HG02759 (cell line): Measurements from ENCODE around the gene KCNQ1.

Source experiments
- ATAC-seq: cut with Tn5 transposase; IDR thresholded peaks from one replicate; pipeline ENCODE4 v1.9.1; 2021; ENCODE audit warnings: mild to moderate bottlenecking, moderate library complexity; ENCODE audit not compliant: unreplicated experiment

The KCNQ1 gene

DNA sequence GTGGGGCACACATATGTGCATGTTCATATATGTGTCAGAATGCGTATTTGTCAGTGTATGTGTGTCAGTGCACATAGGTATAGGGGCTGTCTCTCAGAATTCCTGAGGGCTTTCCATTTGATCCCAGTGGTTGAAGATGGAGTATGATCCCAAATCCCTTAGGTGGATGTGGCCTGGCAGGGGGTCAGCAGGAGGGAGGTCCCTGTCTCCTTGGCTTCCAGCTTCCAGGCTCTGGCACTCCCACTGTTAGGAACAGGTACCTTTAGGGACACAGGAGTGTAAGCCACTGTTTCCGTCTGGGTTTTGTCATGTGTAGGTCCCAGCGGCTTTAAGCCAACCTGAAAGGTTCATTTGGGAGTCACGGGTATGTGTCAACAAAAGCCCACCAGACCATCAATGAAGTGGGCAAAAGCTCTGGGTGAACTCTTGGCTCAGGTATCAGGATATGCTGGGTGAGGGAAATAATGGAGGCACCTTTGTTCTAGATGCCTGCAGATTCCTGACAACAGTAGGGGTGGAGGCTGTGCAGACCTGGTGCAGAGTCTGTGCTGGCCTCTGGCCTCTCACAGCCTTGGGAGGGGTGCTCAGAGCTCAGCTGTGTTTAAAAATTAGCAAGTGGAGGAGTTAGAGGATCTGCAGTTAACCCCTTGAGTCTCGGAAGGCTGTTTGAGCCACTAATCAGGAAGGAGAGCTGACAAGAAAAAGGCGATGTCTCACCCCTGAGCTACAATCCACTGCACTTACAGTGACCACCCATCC, 246.0 kb downstream of the KCNQ1 start:
- no peak for ATAC-seq

DNA sequence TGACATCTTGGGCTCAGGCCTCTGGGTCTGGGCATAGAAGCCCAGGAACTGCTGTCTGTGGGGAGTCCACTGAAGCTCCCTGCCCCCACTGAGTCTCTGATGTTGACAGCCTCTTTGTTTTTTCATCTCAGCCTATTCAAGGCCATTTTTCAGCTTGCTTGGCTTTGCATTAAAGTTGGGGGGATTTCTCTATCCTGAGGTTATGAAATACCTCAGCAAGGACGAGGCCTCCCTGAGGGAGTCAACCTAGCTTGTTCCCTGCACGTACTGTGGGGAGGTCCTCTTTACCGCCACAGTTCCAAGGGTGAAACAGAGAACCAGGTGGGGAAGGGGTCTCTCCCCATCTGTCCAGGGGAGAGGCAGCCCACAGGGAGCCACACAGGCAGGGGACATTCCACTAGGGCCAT, 246.6 kb downstream of the KCNQ1 start:
- no peak for ATAC-seq

DNA sequence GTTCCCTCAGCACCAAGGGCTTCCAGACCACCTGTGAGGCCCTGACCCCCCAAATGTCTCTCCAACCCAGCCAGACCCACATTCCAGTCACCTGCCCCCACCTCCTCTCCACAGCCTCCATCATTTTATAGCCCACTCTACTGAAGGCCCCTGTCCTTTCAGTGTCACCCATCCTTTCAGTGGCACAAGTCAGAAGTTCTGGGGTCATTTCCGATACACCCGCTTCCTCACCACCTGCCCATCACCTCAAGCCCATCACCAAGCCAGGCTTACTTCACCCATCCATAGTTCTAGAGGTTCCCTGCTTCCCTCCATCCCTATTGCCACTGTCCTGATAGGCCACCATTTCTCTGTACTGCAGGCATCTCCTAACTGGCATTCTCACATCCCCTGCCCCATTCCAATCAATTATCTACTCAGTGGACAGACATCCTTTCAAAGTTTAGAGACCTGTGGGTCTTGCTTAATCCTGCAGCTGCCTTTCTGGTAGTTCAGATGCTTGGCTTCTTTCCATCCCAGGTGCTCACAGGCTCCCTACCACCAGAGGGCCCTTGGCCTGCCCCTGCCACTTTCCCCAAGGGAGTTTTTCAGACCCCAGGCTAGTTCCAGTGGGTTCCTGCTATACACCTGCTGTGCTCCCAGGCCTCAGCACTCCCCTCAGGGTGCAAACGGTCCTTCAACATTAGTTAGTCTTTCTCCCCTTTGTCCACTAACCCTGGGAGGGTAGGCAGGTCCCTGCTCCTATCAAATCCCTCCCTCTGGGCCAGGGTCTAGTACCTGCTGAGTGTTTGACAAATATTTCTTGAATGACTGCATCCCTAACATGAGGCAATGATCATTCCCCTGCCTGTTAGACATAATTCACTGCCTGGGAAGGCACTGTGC, 247.4 kb downstream of the KCNQ1 start:
- no peak for ATAC-seq

DNA sequence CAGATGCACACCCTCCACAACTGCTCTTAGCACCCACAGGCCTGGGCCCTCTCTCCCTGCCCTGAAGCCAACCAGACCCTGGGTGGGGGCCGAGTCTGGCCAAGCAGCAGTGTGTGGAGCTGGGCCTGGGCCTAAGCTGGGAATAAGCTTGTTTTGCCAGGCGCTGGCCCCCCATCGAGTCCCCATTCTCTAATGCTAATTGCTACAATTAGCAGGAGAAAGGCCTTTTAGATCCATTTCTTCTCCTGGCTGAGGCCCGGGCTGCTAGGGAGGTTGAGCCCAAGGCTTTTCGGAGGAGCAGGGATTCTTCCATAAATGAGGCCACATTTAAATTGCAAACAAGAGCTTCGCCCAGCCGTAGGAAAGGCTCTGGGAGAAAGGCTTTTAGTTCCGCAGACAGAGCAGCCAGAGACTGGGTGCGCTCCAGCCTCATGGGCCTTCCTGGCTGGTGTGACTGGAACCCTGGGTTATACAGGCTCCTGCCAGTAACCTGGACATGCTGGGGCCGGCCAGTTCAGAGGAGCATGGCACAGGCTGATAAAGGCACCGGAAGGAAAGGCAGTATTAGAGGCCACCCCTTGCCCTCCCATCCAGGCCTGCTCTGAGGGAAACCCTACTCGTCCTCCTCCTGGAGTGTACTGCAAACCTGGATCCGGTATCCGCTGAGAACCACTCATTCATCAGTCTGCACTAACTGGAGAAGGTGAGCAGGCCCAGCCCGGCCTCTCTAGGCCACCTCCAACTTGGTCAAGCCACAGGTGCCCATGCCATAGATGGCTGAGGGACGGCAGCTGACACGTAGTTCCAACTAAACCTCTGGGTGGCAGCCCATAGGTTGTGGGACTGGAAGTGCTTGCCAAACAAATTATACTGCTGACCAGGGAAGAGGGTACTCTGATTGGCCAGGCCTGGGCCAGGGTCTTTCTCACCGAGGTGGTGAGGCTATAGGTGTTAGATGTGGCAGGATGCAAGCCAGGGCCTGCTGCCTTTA, 248.8 kb downstream of the KCNQ1 start:
- ATAC-seq, result no peak

DNA sequence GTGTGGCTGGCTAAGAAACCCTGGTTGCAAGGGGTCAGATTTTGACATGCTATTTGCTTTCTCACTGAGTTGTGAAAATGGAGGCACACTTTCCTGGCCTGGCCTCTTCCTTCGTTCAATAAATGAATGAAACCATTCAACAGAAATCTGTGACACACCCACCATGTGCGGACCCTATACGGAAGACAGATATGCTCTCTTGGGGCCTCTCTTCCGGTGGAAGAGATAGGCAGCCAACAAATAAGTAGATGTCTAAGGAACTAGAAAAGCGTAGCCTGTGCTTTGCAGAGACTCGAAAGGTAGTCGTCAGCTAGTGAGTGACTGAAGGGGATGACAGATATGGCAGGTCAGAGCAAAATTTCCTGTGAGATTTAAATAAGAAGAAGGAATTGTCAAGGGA, 249.7 kb downstream of the KCNQ1 start:
- no peak for ATAC-seq

DNA sequence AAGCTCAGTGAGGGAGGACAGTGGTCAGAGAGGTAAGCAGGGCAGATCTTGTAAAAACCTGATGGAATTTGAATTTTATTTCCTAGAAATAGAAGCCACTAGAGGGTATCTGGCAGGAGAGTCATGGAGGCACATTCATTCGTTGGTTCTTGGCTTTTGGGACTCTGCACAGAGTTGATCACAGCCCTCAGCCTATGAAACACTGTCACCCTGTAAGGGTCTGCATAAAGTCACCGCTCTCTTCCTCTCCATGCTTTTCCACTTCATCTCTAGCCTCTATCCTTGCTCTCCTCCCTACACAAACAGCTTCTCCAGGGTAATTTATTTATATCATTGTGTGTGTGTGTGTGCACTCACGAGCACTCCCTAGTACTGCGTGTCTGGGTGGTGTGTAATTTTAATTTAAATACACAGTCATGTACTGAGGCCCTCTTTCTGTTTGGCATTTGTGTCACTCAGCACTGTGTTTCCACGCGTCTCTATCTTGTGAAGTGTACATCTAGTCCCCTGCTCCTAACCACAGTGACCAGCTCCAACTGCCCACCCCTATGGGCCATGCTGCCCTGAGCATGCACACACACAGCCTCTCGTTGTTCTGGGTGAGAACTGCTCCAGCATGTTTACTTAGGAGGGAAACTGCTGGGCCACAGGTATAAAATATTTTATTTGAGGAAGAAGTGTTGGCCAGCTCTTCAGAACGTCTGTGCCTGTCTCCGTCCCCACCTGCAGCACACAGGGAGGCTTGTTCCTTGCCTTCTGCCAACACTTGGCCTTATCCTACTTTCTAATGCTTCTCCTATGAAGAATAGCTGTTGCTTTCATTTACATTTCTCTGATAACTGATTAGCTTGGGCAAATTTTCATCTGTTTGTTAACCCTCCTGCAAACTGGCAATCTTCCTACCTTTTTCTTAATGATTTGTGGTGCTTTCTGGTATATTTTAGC, 250.5 kb downstream of the KCNQ1 start:
- ATAC-seq, result no peak

DNA sequence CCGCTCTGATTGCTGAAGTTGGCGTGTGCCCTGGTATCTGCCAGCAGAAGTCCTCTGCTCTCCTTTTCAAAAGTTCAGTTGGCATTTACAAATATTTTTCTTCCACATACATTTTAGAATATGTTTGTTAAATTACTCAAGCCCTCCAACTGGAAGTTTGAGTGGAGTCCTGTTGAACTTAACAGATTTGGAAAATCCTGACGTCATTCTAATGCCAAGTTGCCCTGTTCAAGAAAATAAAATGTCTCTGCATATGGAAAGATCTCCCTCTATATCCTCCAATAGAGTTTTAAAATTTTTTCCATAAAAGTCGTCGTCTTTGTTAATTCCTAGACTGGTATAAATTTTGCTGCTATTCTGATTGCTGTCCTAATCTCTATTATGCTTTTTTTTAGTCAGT, 251.6 kb downstream of the KCNQ1 start:
- ATAC-seq, result no peak

DNA sequence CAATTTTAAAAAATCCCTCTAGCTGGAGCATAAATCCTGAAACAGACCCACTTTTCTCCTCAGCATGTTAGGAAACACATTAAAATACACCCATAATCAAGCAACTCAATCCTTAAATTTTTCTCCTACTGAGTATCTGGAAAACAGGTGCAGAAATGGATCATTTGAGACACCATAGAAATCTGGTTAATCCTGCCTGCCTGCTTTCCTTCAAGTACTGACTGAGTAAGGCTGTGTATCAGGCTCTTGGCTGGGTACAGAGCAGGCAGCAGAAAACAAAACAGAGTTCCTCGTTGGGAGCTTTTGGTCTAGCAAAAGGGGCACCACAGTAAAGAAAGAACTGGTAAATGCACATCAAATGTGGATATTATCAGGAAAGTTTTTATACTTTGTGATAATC, 253.1 kb downstream of the KCNQ1 start:
- no peak for ATAC-seq

DNA sequence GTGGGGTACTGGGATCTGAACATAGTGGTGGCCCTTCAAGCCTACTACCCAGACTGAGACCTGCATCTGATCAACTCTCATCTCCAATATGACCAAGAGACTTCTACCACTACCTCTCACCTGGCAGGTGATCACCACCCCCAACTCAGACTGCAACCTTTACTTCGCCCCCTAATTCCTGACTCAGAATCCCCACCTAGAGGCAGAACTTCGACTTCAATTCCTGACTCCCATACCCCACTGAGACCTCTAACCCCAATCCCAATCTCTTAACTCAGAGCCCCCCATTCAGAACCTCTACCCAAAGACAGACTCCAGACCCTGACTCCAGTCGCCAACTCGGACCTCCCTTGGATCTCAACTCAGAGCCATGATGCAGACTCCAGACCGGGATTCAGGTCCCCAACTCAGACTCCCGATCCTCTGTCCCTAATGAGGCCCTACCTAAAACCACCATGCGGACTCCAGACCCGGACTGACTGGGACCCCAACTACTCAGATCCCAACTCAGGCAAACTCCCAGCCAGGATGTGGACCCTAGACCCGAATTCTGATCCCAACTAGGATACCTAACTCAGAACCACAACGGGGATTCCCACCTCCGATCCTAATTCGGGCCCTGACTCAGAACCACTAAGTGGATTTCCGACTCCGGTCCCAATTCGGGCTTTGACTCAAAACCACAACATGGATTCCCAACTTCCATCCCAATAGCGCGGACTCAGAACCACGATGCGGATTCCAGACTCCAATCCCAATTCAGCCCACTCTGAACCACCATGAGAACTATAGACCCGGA, 253.8 kb downstream of the KCNQ1 start:
- no peak for ATAC-seq

DNA sequence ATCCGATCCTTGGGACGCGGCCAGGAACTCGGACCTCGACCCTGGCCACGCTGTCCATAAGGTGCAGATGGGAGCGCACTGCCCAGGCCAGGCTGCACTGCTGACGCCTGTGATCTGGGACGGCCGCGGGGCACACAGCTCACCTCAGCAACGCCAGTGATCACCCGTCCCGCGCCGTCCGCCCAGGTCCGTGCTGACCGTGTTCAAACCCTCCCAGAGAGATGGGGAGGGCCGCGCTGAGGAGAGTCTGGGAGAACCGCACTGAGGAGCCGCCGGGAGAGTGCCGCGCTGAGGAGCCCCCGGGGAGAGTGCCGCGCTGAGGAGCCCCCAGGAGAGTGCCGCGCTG, 254.3 kb downstream of the KCNQ1 start:
- no peak for ATAC-seq

DNA sequence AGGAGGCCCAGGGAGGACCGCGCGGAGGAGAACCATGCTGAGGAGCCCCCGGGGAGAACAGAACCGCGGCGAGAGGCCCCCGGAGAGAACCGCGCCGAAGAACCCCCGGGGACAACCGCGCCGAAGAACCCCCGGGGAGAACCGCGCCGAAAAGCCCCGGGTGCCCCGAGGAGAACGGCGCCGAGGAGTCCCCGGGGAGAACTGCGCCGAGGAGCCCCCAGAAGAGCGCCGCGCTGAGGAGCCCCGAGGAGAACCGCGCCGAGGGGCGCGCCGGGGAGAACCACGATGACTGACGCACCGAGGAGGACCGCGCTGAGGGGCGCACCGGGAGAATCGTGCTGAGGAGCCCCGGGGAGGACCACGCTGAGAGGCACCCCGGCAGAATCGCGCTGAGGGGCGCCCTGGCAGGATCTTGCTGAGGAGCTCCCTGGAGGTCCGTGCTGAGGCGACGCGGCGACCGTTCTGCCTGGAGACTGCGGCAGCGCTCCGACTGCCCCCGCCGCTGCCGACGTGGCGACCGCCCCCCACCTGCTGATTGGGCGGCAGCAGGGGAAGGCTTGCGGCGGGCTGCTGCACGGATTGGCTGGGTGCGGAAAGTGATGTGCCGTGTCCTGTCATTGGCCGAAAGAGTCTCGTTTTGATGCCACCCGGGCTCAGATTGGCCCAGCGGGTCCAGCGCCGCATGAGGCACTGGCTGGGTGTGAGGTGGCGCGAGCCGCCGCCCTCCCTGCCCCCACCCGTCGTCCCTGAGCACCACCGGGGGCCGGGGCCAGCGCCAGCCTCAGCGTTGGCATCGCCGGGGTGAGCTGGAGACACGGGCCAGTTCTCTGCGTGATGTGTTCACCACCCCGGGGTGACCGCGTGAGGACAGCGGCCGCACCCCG, 255.0 kb downstream of the KCNQ1 start, which contains the start of gene KCNQ1OT1:
TSS of gene KCNQ1OT1 (minus strand) at position 464 of the 884 bp plus-strand sequence.
- peak; percentile 86 for ATAC-seq

DNA sequence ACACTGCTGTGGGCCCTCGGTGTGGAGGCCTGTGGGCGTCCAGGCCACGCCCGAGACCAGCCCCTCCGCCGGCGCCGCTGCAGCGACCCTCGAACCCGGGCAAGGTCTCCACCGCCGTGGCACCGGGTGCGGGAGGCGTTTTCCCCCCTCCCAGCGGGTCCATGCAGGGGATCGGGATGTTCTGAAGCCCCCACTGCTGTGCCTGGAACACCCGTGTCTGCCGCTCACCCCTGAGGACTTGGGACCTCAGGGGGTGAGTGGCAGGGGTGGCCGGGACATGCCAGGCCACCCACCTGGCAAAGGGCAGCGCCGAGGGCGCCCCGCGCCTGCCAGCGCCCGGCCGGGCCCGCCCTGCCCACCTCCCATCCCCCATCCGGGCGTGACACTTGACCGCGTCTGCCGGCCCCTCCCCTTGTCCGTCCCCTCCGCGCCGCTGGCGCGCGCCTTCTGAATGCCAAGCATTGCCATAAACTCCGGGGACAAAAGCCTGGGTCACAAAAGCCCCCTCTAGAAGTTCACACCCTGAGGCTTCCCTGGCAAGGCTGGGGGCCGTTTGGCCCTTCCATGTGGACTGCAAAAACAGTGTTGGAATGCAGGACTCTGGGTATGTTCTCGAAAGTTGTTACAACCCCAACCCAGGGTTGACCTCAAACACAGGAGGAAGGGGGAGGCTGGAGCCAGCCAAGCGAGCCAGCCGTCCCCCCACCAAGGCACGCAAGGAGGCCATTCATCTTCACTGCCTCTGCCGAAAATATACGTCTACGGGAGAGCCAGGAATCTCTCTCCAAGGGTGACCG, 255.8 kb downstream of the KCNQ1 start:
- peak; percentile 40 for ATAC-seq

DNA sequence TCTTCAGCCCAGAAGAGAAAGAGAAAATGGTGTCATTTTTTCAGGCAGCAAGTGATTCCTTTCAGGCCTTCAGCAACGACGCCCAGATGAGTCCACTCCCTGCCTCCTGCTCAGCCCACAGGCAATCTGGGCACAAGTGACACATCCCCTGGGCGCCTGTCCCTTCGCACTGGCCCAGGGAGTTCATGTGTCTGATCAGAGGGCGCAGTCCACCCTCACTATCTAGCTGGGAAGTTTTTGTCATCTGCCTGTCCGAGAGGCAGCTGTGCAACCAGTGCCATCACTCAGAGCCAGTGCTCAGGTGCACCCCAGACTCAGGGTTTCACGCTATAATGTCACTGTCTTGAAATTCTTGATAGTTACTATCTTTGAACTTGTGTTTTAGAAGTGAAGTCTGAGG, 256.4 kb downstream of the KCNQ1 start:
- ATAC-seq, result no peak

DNA sequence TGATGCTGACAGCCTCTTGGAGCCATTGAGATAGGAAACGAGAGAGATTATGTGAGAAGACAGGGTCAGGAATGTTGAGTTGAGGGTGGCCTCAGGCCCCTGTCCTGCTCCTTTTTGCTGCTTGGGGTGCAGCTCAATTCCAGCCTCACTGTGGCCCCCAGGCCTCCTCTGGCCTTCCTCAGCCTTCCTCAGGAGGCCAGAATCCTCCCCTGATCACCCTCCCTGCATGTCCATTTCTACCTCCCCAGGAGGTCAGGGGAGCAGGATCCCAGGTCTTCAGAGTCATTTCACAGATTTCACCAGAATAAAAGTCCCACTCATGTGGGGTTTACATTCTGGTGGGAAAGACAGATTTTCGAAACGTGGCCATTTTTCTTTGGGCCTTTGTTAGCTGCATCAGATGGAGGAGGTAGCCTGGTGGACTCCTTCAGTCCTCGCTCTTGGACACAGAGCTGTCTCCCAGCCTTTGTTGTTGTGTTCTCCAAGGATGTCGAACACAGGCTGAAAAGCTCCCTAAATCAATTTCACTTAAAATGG, 257.2 kb downstream of the KCNQ1 start:
- no peak for ATAC-seq

DNA sequence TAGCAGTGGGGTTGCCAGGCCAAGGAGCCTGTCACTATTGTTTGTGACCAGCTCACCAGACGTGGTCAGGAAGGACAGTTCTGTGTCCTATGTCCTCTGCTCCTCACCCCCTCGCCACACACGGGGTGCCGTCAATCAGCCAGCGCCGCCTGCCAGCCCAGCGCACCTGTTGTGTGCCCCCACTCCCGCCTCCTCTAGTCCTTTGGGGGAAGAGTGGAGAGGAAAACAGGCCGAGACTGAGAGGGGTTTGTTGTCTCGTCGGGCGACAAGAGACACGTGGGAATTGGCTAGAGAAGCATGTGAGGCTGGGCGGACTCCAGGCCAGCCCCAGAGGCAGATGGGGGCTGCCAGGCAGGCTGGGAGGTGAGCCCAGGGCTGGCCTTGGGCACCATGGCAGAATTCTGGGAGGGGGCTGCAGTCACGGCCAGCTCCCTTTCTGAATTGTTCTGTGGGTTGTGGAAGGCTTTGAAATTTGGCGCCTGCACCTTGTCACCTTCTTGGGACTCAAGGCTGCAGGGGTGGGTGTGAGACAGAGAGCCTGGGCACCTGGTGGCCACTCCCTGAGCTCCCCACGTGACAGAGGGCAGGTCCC, 258.1 kb downstream of the KCNQ1 start:
- ATAC-seq, result no peak

DNA sequence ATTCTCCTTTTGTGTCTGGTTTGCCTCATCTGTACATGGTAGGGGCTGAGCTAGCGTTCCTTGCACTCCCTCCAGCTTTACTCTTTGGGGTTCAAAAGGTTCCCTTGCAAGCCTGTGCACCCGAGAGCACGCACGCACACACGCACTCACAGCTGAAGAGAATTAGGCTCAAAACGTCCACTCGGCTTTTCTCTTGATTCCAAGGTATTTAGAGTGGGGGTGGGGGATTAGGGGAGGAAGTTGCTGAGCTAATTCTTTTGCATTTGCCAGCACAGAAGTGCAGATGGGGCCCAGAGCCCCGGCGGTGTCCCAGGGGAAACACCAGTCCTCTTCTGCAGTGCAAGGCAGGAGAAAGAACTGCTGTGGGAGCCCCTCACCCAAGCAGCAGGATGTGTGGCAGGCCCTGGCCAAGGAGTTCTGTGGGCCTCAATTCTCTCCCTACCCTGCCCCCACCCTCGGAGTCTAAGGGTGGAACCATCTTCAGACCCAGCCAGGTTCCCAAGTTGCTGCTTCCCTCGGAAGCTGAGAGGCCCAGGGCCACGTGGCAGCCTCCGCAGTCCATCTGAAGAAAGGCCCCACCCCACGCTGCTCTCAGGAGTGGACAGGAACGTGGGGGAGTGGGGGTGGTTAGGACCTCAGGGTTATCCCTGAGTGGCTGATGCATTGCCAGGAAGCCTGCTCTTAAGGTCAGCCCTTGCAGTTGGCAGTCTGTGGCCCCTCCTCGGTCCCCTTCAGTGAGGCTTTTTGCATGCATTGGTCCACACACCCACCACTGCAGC, 258.7 kb downstream of the KCNQ1 start:
- no peak for ATAC-seq
